NCI-H1694 (cell line): ENCODE measurements around the gene NQO2.

ENCODE experiments used
- DNase-seq: peaks from one replicate; lab custom pipeline; 2025; lab: John Stamatoyannopoulos, UW

The NQO2 gene, protein sequence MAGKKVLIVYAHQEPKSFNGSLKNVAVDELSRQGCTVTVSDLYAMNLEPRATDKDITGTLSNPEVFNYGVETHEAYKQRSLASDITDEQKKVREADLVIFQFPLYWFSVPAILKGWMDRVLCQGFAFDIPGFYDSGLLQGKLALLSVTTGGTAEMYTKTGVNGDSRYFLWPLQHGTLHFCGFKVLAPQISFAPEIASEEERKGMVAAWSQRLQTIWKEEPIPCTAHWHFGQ

GRCh38 chr6:2999618-3000557 is at the start of gene NQO2:
NQO2 (plus strand) TSS chr6:2999894; CDS start chr6:3006553, 6,659 bp downstream.
- DNase-seq, result peak; percentile 56

DNA sequence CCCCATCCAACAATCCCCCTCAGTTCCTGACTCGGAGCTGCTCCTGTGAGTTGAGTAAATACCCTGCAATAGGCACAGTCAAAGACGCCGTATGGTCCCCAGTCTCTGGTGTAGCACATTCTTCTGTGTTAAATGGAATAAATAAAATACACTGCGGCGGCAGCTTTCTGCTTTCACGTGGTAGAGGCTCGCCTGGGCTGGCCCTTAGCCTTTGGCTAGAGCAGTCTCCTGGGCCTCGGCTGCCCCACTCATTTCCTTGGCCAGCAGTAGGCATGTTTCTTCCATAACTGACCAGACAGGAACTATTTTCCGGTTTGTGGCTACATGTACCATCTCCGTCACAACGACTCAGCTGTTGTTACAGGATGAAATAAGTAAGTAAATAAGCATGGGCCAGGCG is 49.0 kb upstream of the NQO2 start:
- DNase-seq, result no peak

DNA sequence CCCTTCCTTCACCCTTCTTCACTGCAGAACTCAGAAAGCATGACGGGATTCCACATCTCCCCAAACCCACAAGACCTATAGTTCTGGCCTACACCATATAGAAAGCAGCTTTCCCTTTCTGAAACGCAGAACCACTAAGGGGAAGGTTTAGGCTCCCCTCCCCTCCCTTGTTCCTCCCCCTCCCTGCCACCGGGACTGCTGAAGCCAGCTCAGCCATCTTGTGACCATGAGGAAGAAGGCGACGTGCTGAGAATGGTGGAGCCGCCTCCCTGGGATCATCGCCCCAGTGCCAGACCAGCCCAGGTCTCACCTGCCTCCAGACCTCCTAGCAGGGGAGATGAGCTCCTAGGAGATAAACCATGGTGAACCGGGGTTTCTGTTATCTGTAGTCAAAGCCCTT is 48.0 kb upstream of the NQO2 start:
- DNase-seq, result no peak

- no peak for DNase-seq
Observed at GRCh38 chr6:2952557-2953095, 47.1 kb upstream of the NQO2 start.

GRCh38 chr6:2953098-2953497 is 46.6 kb upstream of the NQO2 start:
- no peak for DNase-seq

DNA sequence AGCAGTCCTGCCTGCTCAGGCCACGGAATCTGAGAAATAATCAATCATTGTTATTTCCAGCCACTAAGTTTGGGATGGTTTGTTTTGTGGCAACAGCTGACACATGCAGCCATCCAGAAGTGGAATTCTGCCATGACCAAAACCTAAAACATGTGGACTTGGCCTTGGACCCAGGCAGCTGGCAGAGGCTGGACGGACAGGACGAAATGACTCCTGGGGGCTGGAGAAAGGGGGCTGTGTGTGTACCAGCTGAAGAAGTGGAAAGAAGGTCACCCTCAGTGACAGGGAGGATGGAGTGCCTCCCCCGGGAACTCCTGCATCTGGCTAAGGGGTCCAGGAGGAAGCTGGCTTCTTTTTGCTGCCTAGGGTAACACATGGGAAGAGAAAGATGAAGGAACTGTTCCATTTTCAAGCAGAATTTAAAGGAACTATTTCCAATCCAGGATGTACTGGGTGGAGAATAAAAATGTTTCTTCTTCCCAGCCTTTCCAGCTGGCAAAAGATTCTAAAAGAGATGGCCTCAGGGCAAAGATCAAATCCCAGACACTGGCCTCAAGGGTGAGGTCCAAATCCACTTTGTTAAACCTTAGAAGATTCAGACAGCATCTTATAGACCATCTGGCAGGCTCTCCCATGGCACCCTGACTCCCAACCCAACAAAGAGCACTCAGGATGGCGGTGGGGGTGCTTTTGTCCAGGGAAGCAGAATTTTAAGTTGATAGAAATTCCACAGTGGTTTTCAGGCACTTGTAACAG is 42.6 kb upstream of the NQO2 start:
- DNase-seq, result no peak

DNA sequence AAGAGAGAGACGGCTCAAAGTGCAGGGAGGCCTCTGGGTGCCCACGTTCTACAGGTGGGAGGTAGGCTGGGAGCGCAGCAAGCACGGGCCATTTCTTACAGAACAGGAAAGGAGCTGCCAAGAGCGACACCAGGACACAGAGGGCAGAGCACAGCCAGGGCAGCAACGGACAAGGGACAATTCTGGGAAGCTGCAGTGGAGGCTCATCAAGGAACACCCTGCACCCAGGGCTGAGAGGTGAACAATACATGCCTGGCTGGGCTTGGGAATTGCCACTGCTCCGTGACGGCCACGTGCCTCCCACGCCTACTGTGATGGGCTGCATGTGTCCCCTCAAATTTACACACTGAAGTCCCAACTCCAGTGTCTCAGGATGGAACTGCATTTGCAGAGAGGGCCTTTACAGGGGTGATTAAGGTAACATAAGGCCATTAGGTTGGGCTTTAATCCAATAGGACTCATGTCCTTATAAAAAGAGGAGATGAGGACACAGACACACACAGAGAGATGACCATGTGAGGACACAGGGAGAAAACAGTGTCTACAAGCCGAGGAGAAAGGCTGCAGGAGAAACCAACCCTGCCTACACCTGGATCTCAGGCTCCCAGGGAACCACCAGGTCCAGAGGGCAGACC is 41.9 kb upstream of the NQO2 start:
- DNase-seq, result no peak

- DNase-seq, result no peak
Observed at GRCh38 chr6:2958331-2958711, 41.4 kb upstream of the NQO2 start.

GRCh38 chr6:2958776-2959175 is 40.9 kb upstream of the NQO2 start:
- DNase-seq, result no peak

DNA sequence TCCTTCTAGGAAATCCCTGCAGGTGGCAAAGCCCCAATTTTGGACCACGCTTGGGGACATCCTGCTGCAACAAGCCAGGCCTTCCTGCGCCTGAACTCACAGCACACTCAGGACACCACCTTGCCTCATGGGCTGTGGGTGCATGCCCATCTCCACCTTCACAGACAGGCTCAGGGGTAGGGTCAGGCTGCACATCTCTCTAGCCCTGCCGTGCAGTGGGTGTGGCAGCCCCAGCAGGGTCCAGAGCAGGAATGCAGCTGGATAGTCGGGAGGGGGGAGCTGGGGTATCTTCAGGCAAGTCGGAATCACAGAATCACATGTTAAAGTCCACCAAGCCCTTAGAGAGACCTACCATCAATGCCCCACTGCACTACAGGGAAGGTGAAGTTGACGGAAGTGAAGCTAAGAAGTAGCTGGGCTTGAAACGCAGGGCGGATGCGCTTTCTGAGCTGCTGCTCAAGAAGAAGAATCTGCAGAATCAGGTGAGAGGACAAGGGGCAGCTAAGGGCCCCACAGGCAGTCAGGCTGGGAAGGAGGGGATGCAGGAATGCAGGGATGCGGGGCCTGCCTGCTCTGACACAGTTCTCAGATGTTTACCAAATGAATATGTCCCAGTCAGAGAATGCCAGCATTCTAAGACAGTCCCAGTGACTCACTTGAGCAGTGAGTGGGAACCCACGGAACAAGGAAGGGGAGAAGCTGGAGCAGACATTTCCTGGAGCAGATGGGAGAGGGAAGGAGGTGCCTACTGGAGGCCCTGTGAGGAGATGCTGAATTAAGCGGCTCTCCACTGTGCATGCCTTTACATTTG is 39.6 kb upstream of the NQO2 start:
- no peak for DNase-seq

- DNase-seq, result no peak
Observed at GRCh38 chr6:2960935-2961334, 38.8 kb upstream of the NQO2 start.

- DNase-seq, result no peak
Observed at GRCh38 chr6:2961506-2961905, 38.2 kb upstream of the NQO2 start.

- DNase-seq, result no peak
Observed at GRCh38 chr6:2962004-2962403, 37.7 kb upstream of the NQO2 start.

GRCh38 chr6:2962636-2963035 is 37.1 kb upstream of the NQO2 start:
- no peak for DNase-seq

GRCh38 chr6:2963756-2964155 is 35.9 kb upstream of the NQO2 start:
- DNase-seq, result no peak

GRCh38 chr6:2964793-2965505 is 34.7 kb upstream of the NQO2 start:
- DNase-seq, result no peak

- no peak for DNase-seq
Observed at GRCh38 chr6:2966347-2966746, 33.3 kb upstream of the NQO2 start.

DNA sequence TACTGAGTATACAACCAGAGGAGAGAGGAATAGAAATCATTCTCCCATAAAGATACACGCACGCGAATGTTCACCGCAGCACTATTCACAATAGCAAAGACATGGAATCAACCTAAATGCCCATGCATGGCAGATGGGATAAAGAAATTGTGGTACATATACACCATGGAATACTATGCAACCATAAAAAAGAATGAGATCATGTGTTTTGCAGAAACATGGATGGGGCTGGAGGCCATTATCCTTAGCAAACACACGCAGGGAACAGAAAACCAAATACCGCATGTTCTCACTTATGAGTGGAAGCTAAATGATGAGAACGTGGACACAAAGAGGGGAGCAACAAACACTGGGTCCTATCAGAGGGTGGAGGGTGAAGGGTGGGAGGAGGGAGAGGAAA is 31.8 kb upstream of the NQO2 start:
- DNase-seq, result no peak

- no peak for DNase-seq
Observed at GRCh38 chr6:2968600-2969135, 31.0 kb upstream of the NQO2 start.

- no peak for DNase-seq
Observed at GRCh38 chr6:2969549-2969948, 30.1 kb upstream of the NQO2 start.
